Endodermal cell (in vitro differentiated cells): ENCODE measurements around the gene ATP2B2. TPM values are rescaled to one million over a fixed set of nuclear protein-coding genes. Genes with fewer than 3 reads are reported as not detected.

Source experiments
- DNase-seq: peaks from one replicate; pipeline ENCODE4 v3.0.0-alpha.2; 2017
- H3K27ac ChIP-seq: 2 replicates; pipeline ENCODE4 v1.5.1; 2013; ENCODE audit warnings: mild to moderate bottlenecking, low read depth, low read length, moderate library complexity
- H3K27me3 ChIP-seq: 2 replicates; pipeline ENCODE4 v1.6.1; 2013; ENCODE audit warnings: mild to moderate bottlenecking, low read length, moderate library complexity; ENCODE audit not compliant: insufficient read depth, control insufficient read depth, poor library complexity, severe bottlenecking
- H3K36me3 ChIP-seq: 2 replicates; pipeline ENCODE4 v1.7.0; 2013; ENCODE audit warnings: mild to moderate bottlenecking, low read length, moderate library complexity; ENCODE audit not compliant: control insufficient read depth, insufficient read depth
- H3K4me1 ChIP-seq: one replicate; pipeline ENCODE4 v1.7.0; 2013; ENCODE audit warnings: low read length; ENCODE audit not compliant: control insufficient read depth, insufficient read depth
- H3K4me3 ChIP-seq: 2 replicates; pipeline ENCODE4 v1.5.1; 2013; ENCODE audit warnings: mild to moderate bottlenecking, low read length, moderate library complexity
- H3K9ac ChIP-seq: 2 replicates; pipeline ENCODE4 v1.6.1; 2013; ENCODE audit warnings: mild to moderate bottlenecking, low read length, moderate library complexity; ENCODE audit not compliant: poor library complexity, severe bottlenecking; ENCODE audit errors: extremely low read depth
- H3K9me3 ChIP-seq: 2 replicates; pipeline ENCODE4 v1.6.1; 2013; ENCODE audit warnings: mild to moderate bottlenecking, low read length, moderate library complexity; ENCODE audit not compliant: control insufficient read depth
- H3K27ac Mint-ChIP-seq: 2 replicates; pipeline ENCODE4 v1.8.0; 2020; ENCODE audit warnings: mixed read lengths
- H3K27me3 Mint-ChIP-seq: 2 replicates; pipeline ENCODE4 v1.8.0; 2021; ENCODE audit warnings: mild to moderate bottlenecking, mixed read lengths; ENCODE audit not compliant: insufficient read depth
- H3K36me3 Mint-ChIP-seq: 2 replicates; pipeline ENCODE4 v1.8.0; 2020; ENCODE audit warnings: low read depth, mixed read lengths
- H3K4me1 Mint-ChIP-seq: 2 replicates; pipeline ENCODE4 v1.8.0; 2020; ENCODE audit warnings: mixed read lengths
- H3K4me3 Mint-ChIP-seq: 2 replicates; pipeline ENCODE4 v1.8.0; 2020; ENCODE audit warnings: mild to moderate bottlenecking, moderate library complexity, mixed read lengths
- H3K9me3 Mint-ChIP-seq: 2 replicates; pipeline ENCODE4 v1.8.0; 2020; ENCODE audit warnings: mild to moderate bottlenecking, mixed read lengths
- CTCF ChIP-seq: fragments of 200-600 bp; sonication (generic); conservative IDR thresholded peaks from 2 replicates; pipeline ENCODE4 v1.5.0; 2021; ENCODE audit warnings: antibody characterized with exemption, mild to moderate bottlenecking
- WGBS, 2 experiments: methylation state at CpG; one replicate each; pipeline versions ENCODE4 v1.1.5 to v1.1.7; 2013; ENCODE audit warnings: missing lambda C conversion rate in 2 of 2, mixed read lengths in 1 of 2; ENCODE audit not compliant: insufficient coverage in 1 of 2, insufficient read length in 1 of 2; 5-methylcytosine and 5-hydroxymethylcytosine counted together
- total RNA-seq, 2 donors: library from RNA; stranded (reverse); fragmentation: NEBNext Ultra II Directional in 1 of 2; extraction: Animal tissue kit (Norgen Biotek cat#: 25700) in 1 of 2; gene quantifications; 2 replicates in 1 of 2; 3 replicates in 1 of 2; pipeline ENCODE4 v1.2.1, GENCODE V29; 2021

The ATP2B2 gene
- total RNA-seq, 2 donors from 2014 or later, result 0.09 TPM; not detected in 1

DNA sequence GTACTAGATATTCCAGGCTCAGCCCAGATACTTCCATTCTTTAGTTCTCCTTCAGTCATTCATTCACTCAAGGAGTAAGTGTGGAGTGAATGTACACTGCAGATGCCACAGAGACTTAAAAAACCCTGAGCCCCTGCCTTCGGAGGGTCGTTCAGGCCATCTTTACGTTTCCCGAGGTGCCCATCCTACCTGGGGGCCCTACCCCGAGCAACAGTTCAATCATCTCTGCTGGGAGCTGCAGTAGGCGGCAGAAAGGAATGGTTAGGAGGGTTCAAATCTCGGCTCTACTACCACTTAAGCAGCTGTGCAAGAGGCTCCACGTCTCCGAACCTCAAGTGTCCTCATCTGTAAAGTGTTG is 185.1 kb downstream of the ATP2B2 start:
- peaks cover 34% of the 10 kb centered on the region for H3K36me3 Mint-ChIP-seq
- DNase-seq, result no peak
- peak overlapping the region; percentile 99 for H3K9ac ChIP-seq
- peak overlapping the region; percentile 99 for H3K27ac Mint-ChIP-seq
- peaks cover 35% of the 10 kb centered on the region for H3K36me3 ChIP-seq
- peak overlapping the region; percentile 90 for H3K4me3 ChIP-seq
- H3K27me3 ChIP-seq, result peaks cover 22% of the 10 kb centered on the region
- peaks cover 2% of the 10 kb centered on the region for H3K27me3 Mint-ChIP-seq
- no peaks in the 10 kb centered on the region for H3K9me3 Mint-ChIP-seq
- TF ChIP-seq CTCF, result no peak
- H3K4me1 ChIP-seq, result peaks cover 14% of the 10 kb centered on the region
- peak overlapping the region; percentile 75 for H3K27ac ChIP-seq
- peak overlapping the region; percentile 98 for H3K4me3 Mint-ChIP-seq
- WGBS, 2 experiments, result 1 to 3% methylated on average over 5 to 9 of the region's 9 CpGs
- peaks cover 22% of the 10 kb centered on the region for H3K4me1 Mint-ChIP-seq
- no peaks in the 10 kb centered on the region for H3K9me3 ChIP-seq

- Mint-ChIP-seq H3K27ac (peak overlapping the region; percentile 99), H3K4me3 (peak overlapping the region; percentile 98), H3K9me3 (no peaks in the 10 kb centered on the region), H3K4me1 (peaks cover 22% of the 10 kb centered on the region), H3K36me3 (peaks cover 37% of the 10 kb centered on the region), H3K27me3 (no peaks in the 10 kb centered on the region)
- Histone ChIP-seq H3K9ac (peak overlapping the region; percentile 99), H3K36me3 (peaks cover 39% of the 10 kb centered on the region), H3K27me3 (peaks cover 17% of the 10 kb centered on the region), H3K4me3 (peak overlapping the region; percentile 90), H3K4me1 (peaks cover 14% of the 10 kb centered on the region), H3K27ac (no peak overlapping the region), H3K9me3 (no peaks in the 10 kb centered on the region)
- 11% methylated on average over 3 of the region's 3 CpGs; no CpG with 5 or more reads in 1 of the 2 experiments for WGBS, 2 experiments
- no peak for TF ChIP-seq CTCF
- no peak for DNase-seq
These were observed 185.6 kb downstream of the ATP2B2 start for GRCh38 chr3:10319804-10320203.

- H3K27ac Mint-ChIP-seq, result no peak overlapping the region
These were observed 186.1 kb downstream of the ATP2B2 start for GRCh38 chr3:10319251-10319650.

More at GRCh38 chr3:10319251-10319650, 186.1 kb downstream of the ATP2B2 start:
- peaks cover 22% of the 10 kb centered on the region for H3K4me1 Mint-ChIP-seq
- H3K9me3 Mint-ChIP-seq, result no peaks in the 10 kb centered on the region
- peak overlapping the region; percentile 98 for H3K4me3 Mint-ChIP-seq
- WGBS, 2 experiments, result 87 to 100% methylated on average over 3 to 6 of the region's 6 CpGs
- no peaks in the 10 kb centered on the region for H3K27me3 Mint-ChIP-seq
- H3K36me3 Mint-ChIP-seq, result peaks cover 43% of the 10 kb centered on the region
- H3K27ac ChIP-seq, result no peak overlapping the region
- H3K36me3 ChIP-seq, result peaks cover 45% of the 10 kb centered on the region
- no peak for DNase-seq
- peaks cover 14% of the 10 kb centered on the region for H3K4me1 ChIP-seq
- peaks cover 11% of the 10 kb centered on the region for H3K27me3 ChIP-seq
- H3K9ac ChIP-seq, result no peak overlapping the region
- TF ChIP-seq CTCF, result no peak
- H3K4me3 ChIP-seq, result peak overlapping the region; percentile 90
- no peaks in the 10 kb centered on the region for H3K9me3 ChIP-seq
